HepG2 (cell line): ENCODE measurements around the gene HSPB6.

Experiments
- ZNF12 ChIP-seq: sonication (generic); formaldehyde crosslinking; IDR thresholded peaks from 2 replicates; pipeline ENCODE4 v1.5.0; 2020; ENCODE audit warnings: missing genetic modification reagents
- ZNF3 ChIP-seq: IDR thresholded peaks from 2 replicates; pipeline ENCODE4 v1.7.0; 2017; ENCODE audit warnings: inconsistent platforms
- ZNF629 ChIP-seq: sonication (generic); formaldehyde crosslinking; conservative IDR thresholded peaks from 2 replicates; pipeline ENCODE4 v1.5.0; 2020; ENCODE audit warnings: missing genetic modification reagents
- TF ChIP-seq, protein P1 (sequence below): IDR thresholded peaks from 2 replicates; pipeline ENCODE4 v1.6.1; 2012; ENCODE audit warnings: inconsistent platforms

DNA sequence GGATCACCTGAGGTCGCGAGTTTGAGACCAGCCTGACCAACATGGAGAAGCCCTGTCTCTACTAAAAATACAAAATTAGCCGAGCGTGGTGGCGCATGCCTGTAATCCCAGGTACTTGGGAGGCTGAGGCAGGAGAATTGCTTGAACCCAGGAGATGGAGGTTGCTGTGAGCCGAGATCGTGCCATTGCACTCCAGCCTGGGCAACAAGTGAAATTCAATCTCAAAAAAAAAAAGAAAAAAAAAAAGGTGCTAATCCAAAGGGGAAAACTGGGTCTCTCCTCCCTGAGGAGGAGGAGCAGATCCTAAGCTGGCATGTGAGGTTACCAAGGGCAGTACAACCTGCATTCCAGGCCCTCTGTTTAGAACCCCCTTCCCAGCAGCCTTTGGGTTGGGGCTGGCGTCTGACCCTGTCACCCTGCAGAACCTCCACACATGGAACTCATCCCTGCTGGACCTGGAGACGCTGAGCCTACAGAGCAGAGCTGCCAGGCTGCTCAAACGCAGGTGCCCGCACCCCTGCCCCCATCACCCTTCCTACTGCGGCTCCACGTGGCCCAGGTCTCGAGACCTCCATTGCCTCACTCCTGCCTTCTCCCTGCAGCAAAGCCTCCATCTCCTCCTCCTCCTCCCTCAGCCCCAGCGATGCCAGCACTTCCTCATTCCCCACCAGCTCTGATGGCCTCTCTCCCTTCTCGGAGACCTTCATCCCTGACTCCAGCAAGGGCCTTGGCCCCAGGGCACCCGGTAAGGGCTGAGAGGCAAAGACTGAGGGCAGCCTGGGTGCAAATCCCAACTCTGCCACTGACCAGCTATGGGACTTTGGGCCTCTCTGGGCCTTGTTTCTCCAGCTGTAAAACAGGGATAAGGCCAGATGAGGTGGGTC is 7.8 kb upstream of the HSPB6 start:
- no peak for TF ChIP-seq ZNF629
- no peak for TF ChIP-seq ZNF12
- no peak for TF ChIP-seq ZNF3 (CRISPR knock-in tag)
- TF ChIP-seq, protein P1, sequence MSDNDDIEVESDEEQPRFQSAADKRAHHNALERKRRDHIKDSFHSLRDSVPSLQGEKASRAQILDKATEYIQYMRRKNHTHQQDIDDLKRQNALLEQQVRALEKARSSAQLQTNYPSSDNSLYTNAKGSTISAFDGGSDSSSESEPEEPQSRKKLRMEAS = no peak
